GM12878 (cell line): Measurements from ENCODE around the gene NINL. TPM values are rescaled to one million over a fixed set of nuclear protein-coding genes. Genes with fewer than 3 reads are reported as not detected.
A peak's percentile ranks its signal among the peaks of the same experiment; 100 is the strongest.

Experiments used
- ATAC-seq: fragments of 200-7000 bp; cut with Tn5 transposase; 3 replicates; pipeline ENCODE4 v1.9.1; 2020; ENCODE audit warnings: mild to moderate bottlenecking, moderate library complexity
- BruUV-seq: library from RNA; stranded (reverse); fragments of 400-500 nt; replicated peaks from 2 replicates; lab custom pipeline; 2021; lab: Mats Ljungman, UMichigan
- CTCF ChIA-PET: fragments of 300-600 bp; sonication (Branson Sonifier 250); formaldehyde crosslinking; extraction: SDS; loops from one replicate; lab custom pipeline; 2021; ENCODE audit warnings: inconsistent platforms; lab: Yijun Ruan, JAX
- POLR2A ChIA-PET: fragments of 350-600 bp; formaldehyde crosslinking; extraction: SDS; loops from one replicate; lab custom pipeline; 2021; ENCODE audit warnings: inconsistent platforms; lab: Charles Lee
- RAD21 ChIA-PET: fragments of 300-600 bp; sonication (Branson Sonifier 250); formaldehyde crosslinking; loops from one replicate; lab custom pipeline; 2023; ENCODE audit warnings: antibody characterized with exemption; ENCODE audit not compliant: unreplicated experiment; lab: Charles Lee
- SMC1A ChIA-PET: fragments of 300-600 bp; sonication (Branson Sonifier 250); formaldehyde crosslinking; loops from one replicate; lab custom pipeline; 2023; ENCODE audit not compliant: unreplicated experiment, uncharacterized antibody; lab: Charles Lee
- DNase-seq: peaks from one replicate; pipeline ENCODE4 v3.0.0-alpha.2; 2011; ENCODE audit warnings: low read depth, low spot score
- FAIRE-seq: peaks from 3 replicates; lab custom pipeline; 2011; peaks lifted over from hg19 to GRCh38; lab: Jason Lieb, UNC
- H2AFZ ChIP-seq: 2 replicates; pipeline ENCODE4 v1.6.0; 2011; ENCODE audit warnings: low read depth, low read length, control low read depth; ENCODE audit not compliant: control insufficient read depth
- H3K27ac ChIP-seq: 2 replicates; pipeline ENCODE4 v1.5.1; 2011; ENCODE audit warnings: control low read depth; ENCODE audit not compliant: control insufficient read depth, insufficient read depth
- H3K27me3 ChIP-seq, 2 experiments: replicated peaks in 1 of 2; 2 replicates each; pipeline versions ENCODE4 v1.6.0 to v1.6.1; 2011; ENCODE audit warnings: low read length in 1 of 2; ENCODE audit not compliant: control insufficient read depth in 2 of 2, insufficient read depth in 2 of 2
- H3K36me3 ChIP-seq, 2 experiments: 2 replicates each; pipeline ENCODE4 v1.5.1; 2011; ENCODE audit warnings: low read length in 1 of 2; ENCODE audit not compliant: control insufficient read depth in 2 of 2, insufficient read depth in 2 of 2
- H3K4me1 ChIP-seq: 2 replicates; pipeline ENCODE4 v1.6.1; 2011; ENCODE audit warnings: mild to moderate bottlenecking, low read length, moderate library complexity, mixed read lengths; ENCODE audit not compliant: control insufficient read depth, insufficient read depth
- H3K4me2 ChIP-seq: 2 replicates; pipeline ENCODE4 v1.6.0; 2011; ENCODE audit warnings: control low read depth; ENCODE audit not compliant: control insufficient read depth, insufficient read depth
- H3K4me3 ChIP-seq: fragments of 200-600 bp; sonication (generic); 2 replicates; pipeline ENCODE4 v1.5.1; 2016
- H3K79me2 ChIP-seq: 2 replicates; pipeline ENCODE4 v1.6.0; 2011; ENCODE audit warnings: low read length; ENCODE audit not compliant: control insufficient read depth, insufficient read depth
- H3K9ac ChIP-seq: 2 replicates; pipeline ENCODE4 v1.8.0; 2011; ENCODE audit warnings: low read length, control low read depth, mixed read lengths; ENCODE audit not compliant: control insufficient read depth, insufficient read depth
- H3K9me3 ChIP-seq: replicated peaks from 3 replicates; pipeline ENCODE4 v1.5.1; 2011; ENCODE audit warnings: mild to moderate bottlenecking, low read length; ENCODE audit not compliant: control insufficient read depth, insufficient read depth
- H4K20me1 ChIP-seq: 2 replicates; pipeline ENCODE4 v1.6.0; 2011; ENCODE audit not compliant: control insufficient read depth, insufficient read depth
- BCL3 ChIP-seq: IDR thresholded peaks from 2 replicates; pipeline ENCODE4 v1.6.1; 2011; ENCODE audit warnings: borderline replicate concordance, low read depth, mild to moderate bottlenecking, moderate library complexity, low read length; ENCODE audit not compliant: insufficient read depth, poor library complexity, severe bottlenecking
- CTCF ChIP-seq, 3 experiments: IDR thresholded peaks in 2 of 3; conservative IDR thresholded peaks in 1 of 3; 2 replicates each; pipeline ENCODE4 v1.5.1; 2011; ENCODE audit warnings: low read depth in 3 of 3, low read length in 3 of 3, mild to moderate bottlenecking in 3 of 3, control low read depth in 2 of 3, moderate library complexity in 2 of 3, inconsistent platforms in 1 of 3, mixed read lengths in 1 of 3; ENCODE audit not compliant: control insufficient read depth in 2 of 3, insufficient read depth in 1 of 3; ENCODE audit errors: extremely low read depth in 1 of 3
- GATAD2B ChIP-seq: fragments of 450-650 bp; conservative IDR thresholded peaks from 2 replicates; pipeline ENCODE4 v1.6.1; 2017; ENCODE audit warnings: low read depth, mild to moderate bottlenecking, moderate library complexity
- KDM1A ChIP-seq: fragments of 200-600 bp; sonication (generic); IDR thresholded peaks from 2 replicates; pipeline ENCODE4 v1.6.1; 2016; ENCODE audit warnings: borderline replicate concordance
- LARP7 ChIP-seq: fragments of 450-650 bp; IDR thresholded peaks from 2 replicates; pipeline ENCODE4 v1.6.1; 2017; ENCODE audit warnings: mild to moderate bottlenecking
- PAX5 ChIP-seq: IDR thresholded peaks from 2 replicates; pipeline ENCODE4 v1.6.1; 2011; ENCODE audit warnings: low read depth, low read length, borderline replicate concordance
- POLR2A ChIP-seq: IDR thresholded peaks from 2 replicates; pipeline ENCODE4 v1.6.1; 2011; ENCODE audit warnings: low read depth, mild to moderate bottlenecking, low read length
- RAD21 ChIP-seq: IDR thresholded peaks from 2 replicates; pipeline ENCODE4 v1.6.1; 2011; ENCODE audit warnings: mild to moderate bottlenecking, low read depth, low read length, moderate library complexity; ENCODE audit not compliant: insufficient read depth
- SMC3 ChIP-seq: IDR thresholded peaks from 2 replicates; pipeline ENCODE4 v1.6.1; 2011; ENCODE audit warnings: low read length, improper control_type of control experiment, borderline replicate concordance
- SREBF1 ChIP-seq: IDR thresholded peaks from 2 replicates; pipeline ENCODE4 v1.6.1; 2012; ENCODE audit warnings: mild to moderate bottlenecking, low read length
- TCF12 ChIP-seq: IDR thresholded peaks from 2 replicates; pipeline ENCODE4 v1.6.1; 2011; ENCODE audit warnings: low read depth, mild to moderate bottlenecking, low read length
- TCF3 ChIP-seq: IDR thresholded peaks from 2 replicates; pipeline ENCODE4 v1.6.1; 2012; ENCODE audit warnings: low read depth, mild to moderate bottlenecking, low read length, borderline replicate concordance; ENCODE audit not compliant: insufficient read depth
- YY1 ChIP-seq: IDR thresholded peaks from 2 replicates; pipeline ENCODE4 v1.6.1; 2011; ENCODE audit warnings: low read depth, mild to moderate bottlenecking, low read length
- WGBS: methylation state at CpG from one replicate; pipeline ENCODE4 v1.1.6; 2016; ENCODE audit warnings: low lambda C conversion rate; ENCODE audit not compliant: insufficient replicate concordance, insufficient coverage; ENCODE audit errors: missing lambda C conversion rate; 5-methylcytosine and 5-hydroxymethylcytosine counted together
- in situ Hi-C: fragments of 300-500 bp; cut with MboI; formaldehyde crosslinking; loops from 9 replicates; pipeline ENCODE4 v1.14.3; 2018; ENCODE audit warnings: mixed read lengths
- intact Hi-C: fragments of 100-400 bp; cut with micrococcal nuclease; formaldehyde crosslinking; loops from one replicate; pipeline ENCODE4 v1.14.2; 2022; ENCODE audit not compliant: unreplicated experiment
- polyA plus RNA-seq, 11 experiments: library from polyadenylated mRNA; depleted of rRNA in 4 of 11; unstranded in 6 of 11; stranded (reverse) in 5 of 11; fragments of >200 nt; fragmentation: Nextera tagmentation in 4 of 11; fragmentation: Illumina TruSeq in 1 of 11; extraction: Ambion mirVana in 4 of 11; extraction: Trizol in 1 of 11; gene quantifications; 1 replicate in 1 of 11; 2 replicates in 10 of 11; pipeline versions ENCODE4 v1.2.1 to v1.2.3, GENCODE V29; 2011 to 2016; ENCODE audit warnings: inconsistent platforms in 2 of 11, missing spikeins in 2 of 11, low read depth in 1 of 11
- total RNA-seq, 4 experiments: library from RNA; depleted of rRNA in 3 of 4; stranded (reverse); fragments of >200 nt in 3 of 4; fragmentation: Illumina TruSeq in 1 of 4; extraction: Trizol in 1 of 4; gene quantifications; 2 replicates each; pipeline versions ENCODE4 v1.2.1 to v1.2.3, GENCODE V29; 2013 to 2021

NINL gene
- total and polyA plus RNA-seq, 10 of the 15 experiments (the other 5 are each of a cell fraction or from before 2014, with no cell fraction given), result 0.04 to 0.77 (median 0.23) TPM; not detected in 1

- Histone ChIP-seq H3K27ac (no peak overlapping the region), H3K27me3 (no peaks in the 10 kb centered on the region; a peak in 1 of 4 replicates), H4K20me1 (no peaks in the 10 kb centered on the region), H3K4me2 (no peak overlapping the region), H3K79me2 (no peaks in the 10 kb centered on the region)
- ChIA-PET CTCF (interaction anchor here (0.6 kb wide), 1 partner anchor 151 kb away, joined by 3 read pairs; no protein-coding TSS in a partner anchor), POLR2A (no interaction called here)
- DNase-seq (no peak), FAIRE-seq (no peak)
- WGBS, result 51% methylated on average over 7 of the region's 7 CpGs
- TF ChIP-seq POLR2A, result no peak
- no peak for TF ChIP-seq GATAD2B
- TF ChIP-seq YY1, result no peak
- TF ChIP-seq BCL3, result no peak
- TF ChIP-seq, all 136 proteins: peak for 0
- intact Hi-C loops, result no loop called here
- no peak overlapping the region for H3K4me3 ChIP-seq
- RAD21 ChIA-PET, result no interaction called here
- no peaks in the 10 kb centered on the region for H3K4me1 ChIP-seq
- SMC1A ChIA-PET, result interaction anchor here (1.3 kb wide), 1 partner anchor 12 kb away, joined by 4 read pairs; no protein-coding TSS in a partner anchor
- no peak overlapping the region for H2AFZ ChIP-seq
- H3K9me3 ChIP-seq, result no peaks in the 10 kb centered on the region
- no TSS peak for BruUV-seq
- no peaks in the 10 kb centered on the region for H3K36me3 ChIP-seq
- in situ Hi-C loops, result no loop called here
- no peak for ATAC-seq
- no peak overlapping the region for H3K9ac ChIP-seq
These were observed 114.3 kb downstream of the NINL start for GRCh38 chr20:25471020-25471419.

- intact Hi-C loops (no loop called here), in situ Hi-C loops (no loop called here)
- TF ChIP-seq SMC3 (peak; percentile 57; the same call in 1 of the 2 replicates), KDM1A (no peak), SREBF1 (no peak), LARP7 (no peak), TCF12 (peak; percentile 44; the same call in 1 of the 2 replicates), TCF3 (0 out of 2 replicates have a peak, but pooled peaks have one; percentile 38), RAD21 (peak; percentile 70), CTCF (IDR thresholded peaks at IDR 0.05 in 2 of 3, conservative IDR thresholded peaks at IDR 0.05 in 1 of 3; ENCODE audit: control insufficient read depth in 2 of 3, extremely low read depth in 1 of 3, insufficient read depth in 1 of 3, low read depth in 3 of 3, low read length in 3 of 3) (peak; percentile 49 to 62 (median 58)), PAX5 (peak; percentile 92)
- WGBS, result 33% methylated on average over 13 of the region's 13 CpGs
- H3K4me3 ChIP-seq, result no peak overlapping the region
- no peak overlapping the region for H3K4me2 ChIP-seq
- FAIRE-seq (peak; percentile 38), ATAC-seq (peak; percentile 83), DNase-seq (peak; percentile 13)
- ChIA-PET RAD21 (no interaction called here), POLR2A (no interaction called here), CTCF (interaction anchor here (1.0 kb wide), 1 partner anchor 44 kb away, joined by 3 read pairs; no protein-coding TSS in a partner anchor), SMC1A (interaction anchor here (1.3 kb wide), 1 partner anchor 11 kb away, joined by 4 read pairs; no protein-coding TSS in a partner anchor)
- BruUV-seq, result no TSS peak
- H3K36me3 ChIP-seq, result no peaks in the 10 kb centered on the region
- no peak overlapping the region for H3K9ac ChIP-seq
- H3K9me3 ChIP-seq, result no peaks in the 10 kb centered on the region
- H3K27ac ChIP-seq, result no peak overlapping the region
- H2AFZ ChIP-seq, result no peak overlapping the region
- H4K20me1 ChIP-seq, result no peaks in the 10 kb centered on the region
- no peaks in the 10 kb centered on the region for H3K79me2 ChIP-seq
- H3K27me3 ChIP-seq, result no peaks in the 10 kb centered on the region; a peak in 1 of 4 replicates
- no peaks in the 10 kb centered on the region for H3K4me1 ChIP-seq
These were observed 115.3 kb downstream of the NINL start for GRCh38 chr20:25470045-25470444.
